GM19240 (cell line): ENCODE measurements around the gene ARHGEF7.
"Not testable (repeated sequence)": the region's sequence is repeated elsewhere in the genome, so short reads cannot be mapped to it uniquely, and the experiment has no call there.

Experiments used
- DNase-seq: peaks from one replicate; pipeline ENCODE4 v3.0.0; 2011; ENCODE audit warnings: low spot score; ENCODE audit not compliant: insufficient read length

Gene ARHGEF7

DNA sequence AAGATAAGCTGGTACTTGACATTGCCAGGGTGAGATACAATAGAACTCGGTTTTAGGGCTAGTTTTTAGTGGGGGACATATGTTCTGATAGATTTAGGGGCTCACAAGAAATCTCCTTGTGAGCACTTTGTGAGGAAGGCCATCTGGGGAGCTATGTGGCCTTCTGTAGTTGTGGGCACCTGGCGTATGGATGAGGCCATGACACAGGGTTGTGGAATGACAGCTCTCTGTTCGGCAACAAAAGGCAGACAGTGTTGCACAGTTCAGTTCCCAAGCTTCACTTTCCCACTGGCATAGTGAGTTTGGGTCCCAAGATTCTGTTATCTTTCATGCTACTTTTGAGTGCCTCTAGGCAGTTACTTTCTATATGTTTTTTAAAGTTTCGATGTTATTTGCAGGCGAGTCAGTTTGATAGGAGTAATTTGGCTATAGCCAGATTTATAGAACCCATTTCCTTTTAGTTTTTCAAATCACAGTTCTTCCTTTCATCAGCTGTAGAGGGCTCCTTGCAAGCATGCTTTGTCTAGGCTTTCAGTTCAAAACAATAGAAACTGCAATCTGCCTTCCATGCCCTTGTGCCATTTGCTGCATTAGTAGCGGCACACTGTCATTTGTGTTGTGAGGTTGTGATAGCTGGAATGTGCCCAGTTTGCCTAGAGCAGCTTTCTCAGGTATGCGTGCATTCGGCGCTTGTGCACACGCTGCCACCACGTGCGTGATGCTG lies 134.7 kb downstream of the ARHGEF7 start:
- DNase-seq = no peak

DNA sequence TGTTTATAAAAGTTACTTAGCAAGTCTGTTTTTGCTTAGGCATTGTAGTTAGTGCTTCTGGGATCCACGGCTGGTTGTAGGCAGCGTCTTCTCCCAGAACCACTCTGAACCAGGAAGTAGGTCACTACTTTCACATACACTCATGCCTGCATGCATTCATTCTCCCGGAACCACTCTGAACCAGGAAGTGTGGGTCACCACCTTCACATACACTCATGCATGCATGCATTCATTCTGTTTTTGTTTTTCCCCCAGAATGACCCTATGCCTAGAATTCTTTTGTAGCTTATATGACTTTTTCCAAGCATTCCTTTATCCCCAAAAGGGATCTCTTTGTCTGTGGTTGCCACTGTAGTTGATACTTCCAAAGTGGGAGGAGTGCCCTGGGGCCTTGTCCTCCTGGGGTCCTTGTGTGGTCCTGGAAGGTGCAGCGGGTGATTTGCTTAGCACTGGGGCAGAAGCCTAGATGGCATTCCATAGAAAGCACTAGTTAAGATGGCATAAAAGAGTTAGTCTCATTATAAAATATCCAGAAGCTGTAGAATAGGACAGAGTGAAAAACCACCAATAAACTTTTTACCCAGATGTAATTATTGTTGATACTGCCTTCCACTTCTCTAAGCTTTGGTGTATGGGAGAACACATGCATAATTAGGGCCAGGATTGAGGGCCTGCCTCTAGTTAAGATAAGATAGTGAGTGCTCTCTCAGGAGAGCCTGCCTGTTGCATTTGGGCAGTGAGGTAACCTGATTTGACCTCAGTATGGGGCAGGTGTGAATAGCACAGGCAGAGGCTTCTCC lies 136.7 kb downstream of the ARHGEF7 start:
- no peak for DNase-seq

DNA sequence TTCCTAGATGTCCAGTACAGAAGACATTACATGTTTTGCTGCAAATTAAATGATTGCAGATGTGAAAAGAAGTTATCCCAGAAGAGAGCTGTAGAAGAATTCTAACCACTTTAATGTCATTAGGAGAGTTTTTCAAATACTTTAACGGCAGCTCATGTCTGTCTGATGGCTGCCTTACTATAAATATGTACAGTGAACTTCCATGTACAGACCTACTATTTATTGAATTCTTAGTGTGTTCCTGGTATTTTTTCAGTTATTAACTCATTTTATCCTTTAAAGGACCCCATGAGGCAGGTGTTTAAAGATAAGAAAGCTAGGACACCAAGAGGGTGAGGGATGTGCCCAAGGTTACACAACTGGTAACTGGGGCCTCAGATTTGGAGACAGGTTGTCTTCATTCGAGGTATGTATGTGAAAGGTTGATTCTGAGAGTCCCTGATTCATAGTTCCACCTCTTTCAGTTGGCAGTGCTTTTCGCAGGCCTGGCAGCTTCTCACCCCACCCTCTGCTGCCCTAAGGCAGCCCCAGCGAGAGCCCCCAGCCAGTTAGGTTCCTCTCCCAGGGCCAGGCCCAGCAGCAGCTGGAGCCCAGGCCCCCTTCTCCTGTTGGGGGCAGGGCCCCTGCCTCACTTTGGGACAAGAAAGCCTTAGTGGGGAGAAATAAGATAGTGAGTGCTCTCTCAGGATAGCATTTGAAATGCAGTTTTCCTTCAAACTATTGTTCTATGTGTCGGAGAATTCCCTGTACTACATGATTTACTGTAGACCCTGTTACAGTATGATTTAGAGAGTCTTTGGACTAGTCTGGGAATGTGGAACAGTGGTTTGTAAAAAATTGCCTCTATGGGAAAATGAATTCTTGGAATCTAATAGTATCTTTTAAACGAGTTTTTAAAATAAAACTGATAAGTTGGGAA lies 137.6 kb downstream of the ARHGEF7 start:
- DNase-seq = no peak

DNA sequence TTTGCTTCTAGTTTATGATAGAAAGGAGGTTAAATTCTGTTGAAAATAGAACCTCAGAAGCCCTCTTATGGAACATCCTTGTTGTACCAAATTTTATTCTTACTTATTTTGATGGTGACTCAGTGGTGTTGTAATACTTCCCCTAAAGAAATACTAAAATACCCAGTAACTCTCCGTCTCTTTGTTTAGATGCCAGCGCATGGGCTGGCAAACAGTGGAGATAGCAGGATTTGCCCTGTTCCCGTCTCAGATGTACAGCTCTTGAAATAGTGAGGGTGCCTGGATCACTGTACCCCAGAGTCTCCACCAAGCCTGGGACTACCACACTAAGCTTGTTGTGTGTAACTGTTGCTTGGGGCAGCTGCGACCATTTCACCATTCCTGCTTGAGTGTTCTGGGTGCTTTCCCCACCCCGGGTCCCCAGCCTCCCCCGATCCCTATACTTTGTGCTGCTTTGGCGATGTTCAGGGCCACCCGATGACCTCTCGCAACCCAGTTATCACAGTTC lies 138.3 kb downstream of the ARHGEF7 start:
- DNase-seq = no peak

DNA sequence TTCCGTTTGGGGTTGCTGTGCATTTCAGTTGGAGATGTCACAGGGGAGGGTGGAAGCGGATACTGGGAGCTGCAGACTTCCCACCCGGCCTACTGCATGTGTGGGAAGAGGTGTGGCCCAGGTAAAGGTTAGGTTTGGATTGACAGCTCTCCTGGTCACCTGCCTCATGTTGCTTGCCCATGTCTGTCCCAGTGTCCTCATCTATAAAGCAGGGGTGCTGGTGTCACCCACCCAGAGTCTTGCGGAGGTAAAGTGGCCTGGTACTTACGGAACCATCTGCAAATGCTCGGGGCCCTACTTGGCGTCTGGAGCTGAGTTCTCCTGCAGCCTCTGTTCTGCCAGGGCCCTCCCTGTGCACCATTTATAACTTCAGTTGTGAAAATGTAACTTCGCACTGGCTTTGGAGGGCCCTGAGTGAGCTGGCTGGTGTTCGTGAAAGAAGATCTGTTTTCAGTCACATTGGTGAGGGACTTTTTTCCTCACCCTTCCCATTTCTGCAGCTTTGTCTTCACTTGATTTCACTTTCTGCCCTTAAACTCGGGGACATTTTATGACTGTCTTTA lies 140.2 kb downstream of the ARHGEF7 start:
- no peak for DNase-seq

DNA sequence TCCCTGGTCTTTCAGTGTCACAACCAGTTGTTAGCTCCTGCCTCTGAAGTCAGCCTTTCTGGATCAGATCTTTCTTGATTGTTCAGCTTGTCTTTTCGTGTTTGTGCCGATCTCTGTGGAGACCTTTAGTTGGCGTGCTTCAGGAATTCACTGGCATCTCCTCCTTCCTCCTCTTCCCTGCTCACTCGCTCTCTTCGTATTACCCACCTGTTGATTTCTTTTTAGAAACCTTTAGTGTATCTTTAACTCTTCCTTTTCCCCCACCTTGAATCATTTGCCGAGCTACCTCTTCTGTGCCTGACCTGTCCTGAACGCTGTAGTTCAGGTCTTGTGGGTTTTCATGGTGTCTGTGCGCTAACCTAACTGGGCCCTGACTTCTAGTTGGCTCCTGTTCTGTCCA lies 141.3 kb downstream of the ARHGEF7 start:
- no peak for DNase-seq

DNA sequence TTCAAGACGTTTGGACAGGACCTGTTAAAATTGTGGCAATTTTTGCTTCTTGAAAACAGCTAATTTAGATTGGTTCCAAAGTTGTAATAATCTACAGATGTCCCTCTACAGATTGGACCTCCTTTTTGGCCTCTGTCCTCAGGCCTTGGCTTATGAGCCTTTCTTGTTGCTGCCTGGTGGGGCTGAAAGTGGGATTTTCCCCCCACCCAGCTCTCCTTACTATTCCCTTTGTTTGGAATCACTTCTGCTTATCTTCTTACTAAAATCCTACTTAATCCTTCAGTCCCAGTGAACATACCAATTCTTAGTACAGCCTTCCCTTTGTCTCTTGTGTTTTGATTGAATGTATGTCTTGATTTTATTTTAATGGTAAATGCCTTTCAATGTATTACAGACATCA lies 141.8 kb downstream of the ARHGEF7 start:
- no peak for DNase-seq

DNA sequence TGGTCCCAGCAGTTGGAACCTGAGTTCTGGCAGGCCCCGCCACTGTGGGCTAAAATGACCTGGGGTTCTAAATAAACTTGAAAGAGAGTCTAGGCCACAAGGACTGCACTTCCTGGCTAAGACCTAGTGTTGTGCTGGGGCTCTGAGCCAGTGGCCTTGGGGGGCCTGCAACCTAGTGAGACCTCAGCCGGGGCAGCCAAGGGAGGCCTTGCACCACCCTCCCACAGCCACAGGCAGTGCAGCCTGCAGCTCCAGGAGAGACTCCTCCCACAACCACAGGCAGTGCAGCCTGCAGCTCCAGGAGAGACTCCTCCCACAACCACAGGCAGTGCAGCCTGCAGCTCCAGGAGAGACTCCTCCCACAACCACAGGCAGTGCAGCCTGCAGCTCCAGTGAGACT lies 142.8 kb downstream of the ARHGEF7 start:
- not testable (repeated sequence) for DNase-seq

DNA sequence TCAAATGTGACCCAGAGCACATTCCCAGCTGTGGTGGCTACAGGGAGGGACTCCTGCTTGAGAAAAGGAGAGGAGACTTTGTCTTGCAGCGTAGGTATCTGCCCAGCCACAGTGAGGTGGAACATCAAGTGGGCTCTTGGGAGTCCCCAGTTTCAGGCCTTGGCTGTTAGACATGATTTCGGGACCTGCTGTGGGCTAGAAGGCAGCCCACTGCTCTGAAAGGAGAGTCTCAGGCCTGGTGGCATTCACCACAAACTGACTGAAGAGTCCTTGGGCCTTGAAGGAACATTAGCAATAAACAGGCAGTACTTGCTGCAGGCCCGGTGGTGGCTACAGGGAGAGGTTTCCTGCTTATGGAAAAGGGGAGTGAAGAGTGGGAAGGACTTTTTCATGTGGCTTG lies 143.5 kb downstream of the ARHGEF7 start:
- no peak for DNase-seq

DNA sequence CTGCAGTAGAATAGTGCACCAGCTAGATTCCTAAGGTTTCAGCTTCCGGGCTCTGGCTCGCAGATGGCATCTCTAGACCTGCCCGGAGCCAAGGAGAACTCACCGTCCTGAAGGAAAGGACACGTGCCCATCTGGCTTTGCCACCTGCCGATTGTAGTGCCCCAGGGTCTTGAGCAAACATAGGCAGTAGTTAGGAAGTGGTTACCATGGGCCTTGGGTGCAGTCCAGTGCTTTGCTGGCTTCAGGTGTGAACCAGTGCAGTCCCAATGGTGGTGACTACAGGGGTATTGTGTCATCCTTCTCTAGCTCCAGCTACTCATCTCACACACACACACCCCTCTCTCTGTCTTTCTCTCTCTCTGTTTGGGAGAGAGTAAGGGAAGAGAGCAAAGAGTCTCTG lies 143.9 kb downstream of the ARHGEF7 start:
- DNase-seq = no peak

DNA sequence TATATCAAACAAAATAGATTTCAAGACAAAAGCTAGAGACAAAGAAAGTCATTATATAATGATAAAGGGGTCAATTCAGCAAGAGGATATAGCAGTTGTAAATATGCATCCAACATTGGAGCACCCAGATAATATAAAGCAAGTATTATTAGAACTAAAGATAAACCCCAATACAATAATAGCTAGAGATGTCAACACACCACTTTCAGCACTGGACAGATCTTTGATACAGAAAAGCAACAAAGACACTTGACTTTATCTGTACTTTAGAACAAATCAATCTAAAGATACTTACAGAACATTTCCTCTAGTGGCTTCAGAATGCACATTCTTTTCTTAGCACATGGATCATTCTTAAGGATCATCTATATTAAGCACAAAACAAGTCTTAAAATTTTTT lies 146.2 kb downstream of the ARHGEF7 start:
- no peak for DNase-seq

DNA sequence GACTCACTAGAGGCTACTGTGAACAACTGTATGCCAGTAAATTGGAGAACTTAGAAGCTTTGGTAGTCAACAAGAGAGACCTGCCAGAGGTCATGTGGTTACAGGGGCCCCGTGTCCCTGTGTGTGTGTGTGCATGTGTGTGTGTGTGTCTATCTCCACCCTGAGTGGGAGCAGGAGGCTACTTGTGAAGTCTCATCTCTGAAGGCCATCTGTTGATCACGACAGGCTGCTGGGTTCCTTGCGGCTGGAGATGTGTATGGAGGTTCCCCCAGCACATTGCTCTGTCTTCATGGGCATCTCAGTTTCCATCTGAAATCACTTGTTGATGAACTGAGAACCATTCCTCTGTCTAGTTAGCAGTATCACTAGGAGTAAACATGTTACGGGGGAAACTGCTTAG lies 147.2 kb downstream of the ARHGEF7 start:
- no peak for DNase-seq

DNA sequence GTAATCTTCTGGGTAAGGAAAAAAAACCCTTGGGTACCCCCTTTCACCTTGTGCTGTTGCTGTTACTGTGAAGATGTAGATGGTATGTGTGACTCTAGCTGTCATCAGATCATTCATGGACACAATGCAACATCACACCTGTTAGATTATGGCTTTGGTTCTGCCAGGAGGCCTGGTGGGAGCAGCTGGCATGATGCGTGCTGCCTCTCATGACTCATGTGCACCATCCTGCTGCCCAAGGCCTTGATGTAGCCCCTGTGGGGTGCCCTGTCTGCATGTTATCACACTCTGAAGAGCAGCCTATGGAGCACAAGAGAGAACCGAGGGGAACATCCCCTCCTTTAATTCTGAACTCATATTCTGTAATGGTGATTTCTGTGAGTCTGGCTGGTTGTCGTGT lies 147.6 kb downstream of the ARHGEF7 start:
- DNase-seq = no peak

DNA sequence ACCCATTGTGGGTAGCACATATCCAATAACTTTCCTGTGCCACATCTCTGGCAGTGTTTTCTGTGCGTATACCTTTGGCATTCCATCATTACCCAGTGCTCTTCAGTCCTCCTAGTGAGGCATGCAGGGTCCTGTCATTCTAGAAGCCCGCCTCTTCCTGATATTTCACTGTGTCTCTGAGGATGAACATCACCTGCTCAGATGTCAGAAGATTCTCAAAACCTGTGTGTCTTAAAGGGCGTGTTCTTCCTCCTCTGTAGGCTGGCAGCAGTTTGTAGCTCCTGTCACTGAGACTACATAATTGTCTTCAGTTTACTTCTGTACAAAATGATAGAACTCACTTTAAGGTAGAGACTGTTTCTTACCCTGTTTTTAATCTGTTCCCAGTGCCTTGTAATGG lies 148.5 kb downstream of the ARHGEF7 start:
- DNase-seq = no peak

DNA sequence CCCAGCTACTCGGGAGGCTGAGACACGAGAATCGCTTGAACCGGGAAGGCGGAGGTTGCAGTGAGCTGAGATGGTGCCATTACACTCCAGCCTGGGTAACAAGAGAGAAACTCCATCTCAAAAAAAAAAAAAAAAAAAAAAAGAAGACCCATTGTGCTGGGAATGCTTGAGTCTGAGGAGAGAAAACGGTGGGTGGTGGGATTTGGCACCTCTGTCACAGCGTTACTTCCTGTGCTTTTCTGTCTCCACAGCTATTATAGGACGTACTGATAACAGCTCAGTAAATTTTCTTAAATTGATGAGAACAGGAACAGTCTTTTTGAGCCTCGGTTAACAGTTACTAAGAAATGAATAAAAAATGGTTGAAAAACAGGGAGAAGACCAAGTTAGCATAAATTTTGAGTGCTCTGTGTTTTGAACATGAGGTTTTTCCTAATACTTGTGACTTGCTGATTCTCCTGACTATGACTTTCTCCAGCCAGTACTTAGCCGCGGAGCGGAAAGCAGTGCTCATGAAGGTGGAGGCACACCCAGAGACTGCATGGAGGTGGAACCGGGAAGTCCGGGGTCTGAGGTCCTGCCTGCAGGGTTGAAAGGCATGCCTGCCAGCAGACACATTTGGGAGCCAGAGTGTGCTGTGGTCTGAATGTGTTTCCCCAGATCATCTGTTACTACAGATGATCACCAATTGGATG lies 150.0 kb downstream of the ARHGEF7 start:
- no peak for DNase-seq

DNA sequence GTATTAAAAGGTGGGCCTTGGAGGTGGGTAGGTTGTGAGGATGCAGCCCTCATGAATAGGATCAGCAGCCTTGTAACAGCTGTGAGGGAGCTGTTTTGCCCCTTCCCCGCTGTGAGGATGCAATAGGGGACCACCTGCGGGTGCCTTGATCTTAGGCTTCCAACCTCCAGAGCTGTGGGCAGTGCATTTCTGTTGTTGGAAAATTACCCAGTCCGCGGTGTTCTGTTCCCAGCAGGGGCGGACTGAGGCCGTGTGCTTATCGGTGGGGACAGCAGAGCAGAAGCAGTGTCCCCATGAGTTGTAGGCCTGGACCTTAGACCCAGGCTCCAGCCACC lies 150.6 kb downstream of the ARHGEF7 start:
- DNase-seq = no peak

DNA sequence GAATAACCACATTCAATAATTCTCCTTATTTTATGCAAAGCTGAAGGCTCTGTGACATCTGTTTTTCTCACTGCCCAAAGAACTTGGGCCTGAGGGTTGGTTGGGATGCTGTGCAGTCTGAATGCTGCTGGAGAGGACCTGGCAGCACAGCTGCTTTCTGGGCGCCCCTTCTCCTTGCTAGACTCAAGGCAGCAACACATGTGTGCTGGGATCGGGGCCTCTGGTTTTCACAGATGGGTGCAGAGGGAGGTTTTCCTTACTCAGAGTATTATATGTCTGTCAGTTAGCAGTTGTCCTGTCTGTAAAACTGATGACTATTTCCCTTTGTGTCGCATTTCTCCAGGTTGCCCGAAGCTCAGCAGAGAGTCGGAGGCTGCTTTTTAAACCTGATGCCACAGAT lies 152.1 kb downstream of the ARHGEF7 start:
- DNase-seq = no peak

DNA sequence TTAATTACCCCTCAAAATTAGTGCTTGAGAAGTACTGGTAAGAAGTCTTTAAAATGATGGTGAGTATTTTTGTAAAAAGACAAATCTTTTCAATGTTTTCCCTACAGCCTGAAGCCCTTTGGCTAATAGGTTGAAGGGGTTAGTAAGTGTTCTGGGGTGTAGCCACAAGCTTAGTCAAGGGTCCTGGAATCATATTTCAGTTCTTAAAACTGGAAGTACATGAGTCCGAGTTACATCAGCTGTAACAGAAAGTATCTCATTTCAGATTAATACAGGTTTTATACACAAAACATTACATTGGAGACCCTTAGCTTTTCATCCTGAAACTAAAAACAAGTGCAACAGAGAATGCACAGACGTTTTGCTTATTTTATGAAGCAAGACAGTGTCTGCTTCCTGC lies 152.7 kb downstream of the ARHGEF7 start:
- no peak for DNase-seq

DNA sequence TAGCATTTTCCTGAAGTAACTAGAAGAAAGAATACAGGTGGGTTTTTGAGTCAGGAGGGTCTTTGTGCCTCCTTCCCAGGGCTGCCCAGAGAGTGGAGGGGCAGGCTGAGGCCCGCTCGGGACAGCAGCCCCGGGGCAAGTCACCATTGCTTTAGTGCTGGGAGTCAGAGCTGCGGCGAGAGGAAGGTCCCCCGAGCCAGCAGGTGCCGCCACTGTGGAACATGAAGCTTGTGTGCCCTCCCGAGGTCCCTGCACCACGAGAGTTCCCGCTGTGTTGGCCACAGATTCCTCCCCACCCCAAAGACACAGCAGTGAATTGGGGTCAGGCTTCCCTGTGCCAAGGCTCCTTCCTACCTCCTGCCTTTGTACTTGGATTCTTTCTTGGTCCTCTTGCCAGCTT lies 154.4 kb downstream of the ARHGEF7 start:
- DNase-seq = no peak

DNA sequence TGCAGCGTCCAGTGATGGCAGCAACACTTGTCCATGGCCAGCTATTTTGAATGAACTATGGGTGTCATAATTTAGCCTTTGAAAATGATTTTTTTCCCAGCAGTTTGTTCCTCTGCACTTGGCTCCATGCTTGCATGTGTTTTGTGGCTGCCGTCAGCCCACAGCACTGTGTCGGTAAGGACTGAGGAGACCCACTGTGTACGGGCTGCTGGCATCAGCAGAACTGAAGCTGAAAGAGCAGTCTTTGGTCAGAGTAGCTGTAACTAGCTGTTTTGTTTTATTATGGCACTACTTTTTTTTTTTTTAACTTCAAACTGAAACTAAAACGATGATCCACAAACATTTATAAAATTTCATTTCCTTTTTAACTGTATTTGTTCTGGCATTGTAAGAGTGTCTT lies 155.0 kb downstream of the ARHGEF7 start:
- no peak for DNase-seq
